ENCODE data around the gene PXT1. TPM values are rescaled to one million over a fixed set of nuclear protein-coding genes. Genes with fewer than 3 reads are reported as not detected.
"Not testable (repeated sequence)": the region's sequence is repeated elsewhere in the genome, so short reads cannot be mapped to it uniquely, and the experiment has no call there.

Gene PXT1
- total and polyA plus RNA-seq, 3 donors from 2014 or later: 1.8 to 4.2 (median 3.6) TPM

- no peaks in the 10 kb centered on the region for H3K27me3 ChIP-seq
- H3K4me3 ChIP-seq: no peak overlapping the region
- no peaks in the 10 kb centered on the region for H3K36me3 ChIP-seq (ENCODE audit: low read depth, missing control alignments)
- no peak for TF ChIP-seq POLR2A (IDR thresholded peaks at IDR 0.05)
- TF ChIP-seq, protein P1, sequence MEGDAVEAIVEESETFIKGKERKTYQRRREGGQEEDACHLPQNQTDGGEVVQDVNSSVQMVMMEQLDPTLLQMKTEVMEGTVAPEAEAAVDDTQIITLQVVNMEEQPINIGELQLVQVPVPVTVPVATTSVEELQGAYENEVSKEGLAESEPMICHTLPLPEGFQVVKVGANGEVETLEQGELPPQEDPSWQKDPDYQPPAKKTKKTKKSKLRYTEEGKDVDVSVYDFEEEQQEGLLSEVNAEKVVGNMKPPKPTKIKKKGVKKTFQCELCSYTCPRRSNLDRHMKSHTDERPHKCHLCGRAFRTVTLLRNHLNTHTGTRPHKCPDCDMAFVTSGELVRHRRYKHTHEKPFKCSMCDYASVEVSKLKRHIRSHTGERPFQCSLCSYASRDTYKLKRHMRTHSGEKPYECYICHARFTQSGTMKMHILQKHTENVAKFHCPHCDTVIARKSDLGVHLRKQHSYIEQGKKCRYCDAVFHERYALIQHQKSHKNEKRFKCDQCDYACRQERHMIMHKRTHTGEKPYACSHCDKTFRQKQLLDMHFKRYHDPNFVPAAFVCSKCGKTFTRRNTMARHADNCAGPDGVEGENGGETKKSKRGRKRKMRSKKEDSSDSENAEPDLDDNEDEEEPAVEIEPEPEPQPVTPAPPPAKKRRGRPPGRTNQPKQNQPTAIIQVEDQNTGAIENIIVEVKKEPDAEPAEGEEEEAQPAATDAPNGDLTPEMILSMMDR (IDR thresholded peaks at IDR 0.05): no peak
- no peaks in the 10 kb centered on the region for H3K9me3 ChIP-seq
- DNase-seq: no peak
- intact Hi-C loops (cut with DNase I; ENCODE audit: low total_unique reads): no loop called here
- no peaks in the 10 kb centered on the region for H3K4me1 ChIP-seq
- no peak overlapping the region for H3K27ac ChIP-seq
Measured at GRCh38 chr6:36488221-36488620, 45.6 kb upstream of the PXT1 start.

- Histone ChIP-seq H3K4me1 (no peaks in the 10 kb centered on the region), H3K36me3 (ENCODE audit: low read depth, missing control alignments) (no peaks in the 10 kb centered on the region), H3K4me3 (no peak overlapping the region), H3K27ac (no peak overlapping the region), H3K9me3 (no peaks in the 10 kb centered on the region), H3K27me3 (no peaks in the 10 kb centered on the region)
- intact Hi-C loops (cut with DNase I; ENCODE audit: low total_unique reads): no loop called here
- TF ChIP-seq, protein P1 (IDR thresholded peaks at IDR 0.05): no peak
- TF ChIP-seq POLR2A (IDR thresholded peaks at IDR 0.05): no peak
- DNase-seq: no peak
- 75 to 94% methylated on average over 1 of the region's 1 CpG for WGBS, 2 donors
Measured at GRCh38 chr6:36487698-36488097, 45.0 kb upstream of the PXT1 start.

GRCh38 chr6:36484736-36485135, 42.1 kb upstream of the PXT1 start:
- WGBS, 2 donors: 89 to 92% methylated on average over 5 of the region's 5 CpGs
- H3K9me3 ChIP-seq: no peaks in the 10 kb centered on the region
- H3K4me1 ChIP-seq: no peaks in the 10 kb centered on the region
- no peak overlapping the region for H3K4me3 ChIP-seq
- no peak overlapping the region for H3K27ac ChIP-seq
- intact Hi-C loops (cut with DNase I; ENCODE audit: low total_unique reads): no loop called here
- TF ChIP-seq POLR2A (IDR thresholded peaks at IDR 0.05): no peak
- TF ChIP-seq, protein P1 (IDR thresholded peaks at IDR 0.05): no peak
- H3K36me3 ChIP-seq (ENCODE audit: low read depth, missing control alignments): no peaks in the 10 kb centered on the region
- DNase-seq: no peak
- H3K27me3 ChIP-seq: no peaks in the 10 kb centered on the region

- H3K27me3 ChIP-seq; intact Hi-C loops (cut with DNase I; ENCODE audit: low total_unique reads); H3K36me3 ChIP-seq (ENCODE audit: low read depth, missing control alignments); H3K27ac ChIP-seq; H3K4me1 ChIP-seq; H3K4me3 ChIP-seq; H3K9me3 ChIP-seq; DNase-seq: not testable (repeated sequence)
- 94 to 97% methylated on average over 5 of the region's 5 CpGs for WGBS, 2 donors
Measured at GRCh38 chr6:36483326-36483725, 40.7 kb upstream of the PXT1 start.

- Histone ChIP-seq H3K36me3 (ENCODE audit: low read depth, missing control alignments) (no peaks in the 10 kb centered on the region), H3K4me3 (no peak overlapping the region), H3K4me1 (no peaks in the 10 kb centered on the region), H3K27me3 (no peaks in the 10 kb centered on the region), H3K9me3 (no peaks in the 10 kb centered on the region), H3K27ac (no peak overlapping the region)
- TF ChIP-seq POLR2A (IDR thresholded peaks at IDR 0.05): no peak
- TF ChIP-seq, protein P1 (IDR thresholded peaks at IDR 0.05): no peak
- intact Hi-C loops (cut with DNase I; ENCODE audit: low total_unique reads): no loop called here
- WGBS, 2 donors: 89 to 98% methylated on average over 1 of the region's 1 CpG
- DNase-seq: no peak
Measured at GRCh38 chr6:36479256-36479655, 36.6 kb upstream of the PXT1 start.

All from testis (tissue), 3 donors.